ENCODE results near the gene CDH8. TPM values are rescaled to one million over a fixed set of nuclear protein-coding genes. Genes with fewer than 3 reads are reported as not detected.

CDH8 gene
- total RNA-seq, 1 experiment from 2014 or later: 2.5 TPM

GRCh38 chr16:61812251-61812650 lies 224.0 kb downstream of the CDH8 start:
- no peak overlapping the region for H3K4me3 ChIP-seq (replicated peaks in 1 of 2; ENCODE audit: low read depth in 1 of 2, low read length in 2 of 2)
- H2AFZ ChIP-seq (ENCODE audit: low read depth, low read length, poor library complexity, severe bottlenecking): no peak overlapping the region
- H3K79me2 ChIP-seq (ENCODE audit: insufficient read depth, low read length): no peaks in the 10 kb centered on the region
- H3K9ac ChIP-seq (ENCODE audit: low read length): no peak overlapping the region
- H3K9me3 ChIP-seq (ENCODE audit: control insufficient read depth in 1 of 2, insufficient read depth in 1 of 2, low read depth in 1 of 2, low read length in 2 of 2): peaks cover 6 to 19% of the 10 kb centered on the region in 2 experiments; a peak in 2 of 4 replicates
- no peak for DNase-seq (ENCODE audit: low read depth, low spot score)
- H3K4me2 ChIP-seq (ENCODE audit: low read length): no peak overlapping the region
- intact Hi-C loops (cut with micrococcal nuclease): no loop called here
- no peak overlapping the region for H3K27ac ChIP-seq (ENCODE audit: low read depth, low read length)
- BruUV-seq (replicated peaks): no TSS peak
- TF ChIP-seq, protein P1, sequence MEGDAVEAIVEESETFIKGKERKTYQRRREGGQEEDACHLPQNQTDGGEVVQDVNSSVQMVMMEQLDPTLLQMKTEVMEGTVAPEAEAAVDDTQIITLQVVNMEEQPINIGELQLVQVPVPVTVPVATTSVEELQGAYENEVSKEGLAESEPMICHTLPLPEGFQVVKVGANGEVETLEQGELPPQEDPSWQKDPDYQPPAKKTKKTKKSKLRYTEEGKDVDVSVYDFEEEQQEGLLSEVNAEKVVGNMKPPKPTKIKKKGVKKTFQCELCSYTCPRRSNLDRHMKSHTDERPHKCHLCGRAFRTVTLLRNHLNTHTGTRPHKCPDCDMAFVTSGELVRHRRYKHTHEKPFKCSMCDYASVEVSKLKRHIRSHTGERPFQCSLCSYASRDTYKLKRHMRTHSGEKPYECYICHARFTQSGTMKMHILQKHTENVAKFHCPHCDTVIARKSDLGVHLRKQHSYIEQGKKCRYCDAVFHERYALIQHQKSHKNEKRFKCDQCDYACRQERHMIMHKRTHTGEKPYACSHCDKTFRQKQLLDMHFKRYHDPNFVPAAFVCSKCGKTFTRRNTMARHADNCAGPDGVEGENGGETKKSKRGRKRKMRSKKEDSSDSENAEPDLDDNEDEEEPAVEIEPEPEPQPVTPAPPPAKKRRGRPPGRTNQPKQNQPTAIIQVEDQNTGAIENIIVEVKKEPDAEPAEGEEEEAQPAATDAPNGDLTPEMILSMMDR (IDR thresholded peaks at IDR 0.05 in 2 of 3, conservative IDR thresholded peaks at IDR 0.05 in 1 of 3; ENCODE audit: borderline replicate concordance in 1 of 3, insufficient read depth in 1 of 3, low read depth in 2 of 3, low read length in 2 of 3): no peak
- no peak for TF ChIP-seq FOSL1 (IDR thresholded peaks at IDR 0.05; ENCODE audit: low read depth)
- no peak for TF ChIP-seq EGR1 (IDR thresholded peaks at IDR 0.05; ENCODE audit: low read depth)
- no peak for TF ChIP-seq ELF1 (IDR thresholded peaks at IDR 0.05; ENCODE audit: borderline replicate concordance, low read depth)
- TF ChIP-seq POLR2AphosphoS5 (IDR thresholded peaks at IDR 0.05; ENCODE audit: low read depth, low read length): no peak
- TF ChIP-seq, protein P2, sequence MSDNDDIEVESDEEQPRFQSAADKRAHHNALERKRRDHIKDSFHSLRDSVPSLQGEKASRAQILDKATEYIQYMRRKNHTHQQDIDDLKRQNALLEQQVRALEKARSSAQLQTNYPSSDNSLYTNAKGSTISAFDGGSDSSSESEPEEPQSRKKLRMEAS (IDR thresholded peaks at IDR 0.05): no peak
- TF ChIP-seq ZNF274 (IDR thresholded peaks at IDR 0.05; ENCODE audit: low read depth, low read length): no peak
- no peak for TF ChIP-seq SRF (IDR thresholded peaks at IDR 0.05; ENCODE audit: low read depth)
- no peak for TF ChIP-seq ZFX (IDR thresholded peaks at IDR 0.05)
- TF ChIP-seq REST (IDR thresholded peaks at IDR 0.05; ENCODE audit: low read depth): no peak
- TF ChIP-seq EZH2phosphoT487 (IDR thresholded peaks at IDR 0.05; ENCODE audit: borderline replicate concordance): no peak
- ChIA-PET POLR2A (no interaction called here), CTCF (no interaction called here), RAD21 (ENCODE audit: low non-redundant PET in 1 of 2, low total read pairs in 2 of 2, uncharacterized antibody in 2 of 2, unreplicated experiment in 2 of 2) (no interaction called here)
- ATAC-seq: no peak
- no peaks in the 10 kb centered on the region for H4K20me1 ChIP-seq (ENCODE audit: insufficient read depth)
- H3K27me3 ChIP-seq (ENCODE audit: insufficient read depth, low read length): no peaks in the 10 kb centered on the region
- no peaks in the 10 kb centered on the region for H3K36me3 ChIP-seq (ENCODE audit: control insufficient read depth in 1 of 2, insufficient read depth in 2 of 2, low read length in 2 of 2)
- no peaks in the 10 kb centered on the region for H3K4me1 ChIP-seq (ENCODE audit: control insufficient read depth in 1 of 2, insufficient read depth in 2 of 2, low read length in 2 of 2)
- no peaks in the 10 kb centered on the region for H3K9me2 ChIP-seq (ENCODE audit: insufficient read depth)
